Measurements from ENCODE around the gene ITPRID1.
"Not testable (repeated sequence)": the region's sequence is repeated elsewhere in the genome, so short reads cannot be mapped to it uniquely, and the experiment has no call there.

Gene ITPRID1

DNA sequence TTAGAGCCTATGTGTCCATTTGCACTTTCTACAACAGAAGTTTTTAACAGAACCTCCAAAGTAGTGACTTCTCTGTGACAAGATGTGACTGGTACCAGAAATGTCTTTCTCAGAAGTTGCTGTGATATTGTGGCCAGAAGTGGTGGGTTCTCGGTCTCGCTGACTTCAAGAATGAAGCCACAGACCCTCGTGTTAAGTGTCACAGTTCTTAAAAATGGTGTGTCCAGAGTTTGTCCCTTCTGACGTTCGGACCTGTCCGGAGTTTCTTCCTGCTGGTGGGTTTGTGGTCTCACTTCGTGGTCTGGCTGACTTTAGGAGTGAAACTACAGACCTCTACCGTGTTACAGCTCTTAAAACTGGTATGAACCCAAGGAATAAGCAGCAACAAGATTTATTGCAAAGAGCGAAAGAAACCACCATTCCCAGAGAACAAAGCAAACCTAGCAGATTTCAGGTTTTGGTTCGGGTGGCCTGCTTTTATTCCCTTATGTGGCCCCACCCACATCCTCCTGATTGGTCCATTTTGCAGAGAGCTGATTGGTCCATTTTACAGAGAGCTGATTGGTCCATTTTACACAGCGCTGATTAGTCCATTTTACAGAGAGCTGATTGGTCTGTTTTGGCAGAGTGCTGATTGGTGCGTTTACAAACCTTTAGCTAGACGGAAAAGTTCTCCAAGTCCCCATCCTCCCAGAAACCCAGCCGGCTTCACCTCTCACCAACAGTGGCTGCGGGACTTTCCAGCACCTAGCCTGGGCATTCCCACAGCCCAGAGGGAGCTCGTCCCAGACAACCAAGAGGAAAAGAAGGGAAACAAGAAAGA is 3.0 kb downstream of the ITPRID1 start:
- no peak for DNase-seq (ENCODE audit: low spot score)

DNA sequence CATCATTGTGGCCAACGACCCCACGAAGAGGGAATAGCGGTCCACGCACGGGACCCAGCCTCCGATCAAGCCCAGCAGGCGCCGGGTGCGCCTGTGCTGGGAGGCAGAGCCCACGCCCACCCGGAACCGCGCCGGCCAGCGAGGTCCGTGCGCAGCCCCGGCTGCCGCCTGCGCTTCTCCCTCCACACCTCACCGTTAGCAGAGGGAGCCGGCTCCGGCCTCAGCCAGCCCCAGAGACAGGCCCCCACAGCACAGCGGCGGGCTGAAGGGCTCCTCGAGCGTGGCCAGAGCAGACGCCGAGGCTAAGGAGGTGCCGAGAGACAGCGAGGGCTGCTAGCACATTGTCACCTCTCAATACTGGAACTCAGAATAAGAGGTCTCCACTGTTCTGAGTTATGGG is 3.6 kb downstream of the ITPRID1 start:
- no peak for DNase-seq (ENCODE audit: low spot score)

GRCh38 chr7:31518766-31519165 is 4.9 kb downstream of the ITPRID1 start:
- DNase-seq (ENCODE audit: low spot score) = no peak

DNA sequence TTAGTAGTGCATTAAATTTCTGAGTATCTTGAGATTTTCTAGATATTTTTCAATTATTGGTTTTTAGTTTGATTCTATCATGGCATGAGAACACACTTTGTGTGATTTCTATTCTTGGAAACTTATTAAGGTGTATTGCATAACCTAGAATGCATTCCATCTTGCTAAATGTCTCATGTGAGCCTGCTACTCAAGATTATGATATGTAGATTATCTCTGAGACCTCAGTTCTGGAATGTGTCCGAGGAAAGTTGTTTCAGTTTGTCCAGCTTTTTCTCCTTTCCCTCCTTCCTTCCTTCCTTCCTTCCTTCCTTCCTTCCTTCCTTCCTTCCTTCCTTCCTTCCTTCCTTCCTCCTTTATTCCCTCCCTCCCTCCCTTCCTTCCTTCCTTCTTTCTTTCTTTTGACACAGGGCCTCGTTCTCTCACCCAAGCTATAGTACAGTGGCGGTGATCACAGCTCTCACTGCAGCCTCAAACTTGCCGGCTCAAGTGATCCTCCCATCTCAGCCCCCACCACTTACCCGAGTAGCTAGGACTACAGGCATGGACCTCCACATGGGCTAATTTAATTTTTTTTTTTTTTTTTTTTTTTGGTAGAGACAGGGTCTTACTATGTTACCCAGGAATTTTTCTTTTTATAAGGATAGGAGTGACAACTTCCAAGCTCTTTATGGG is 7.6 kb downstream of the ITPRID1 start:
- DNase-seq (ENCODE audit: low spot score) = no peak

DNA sequence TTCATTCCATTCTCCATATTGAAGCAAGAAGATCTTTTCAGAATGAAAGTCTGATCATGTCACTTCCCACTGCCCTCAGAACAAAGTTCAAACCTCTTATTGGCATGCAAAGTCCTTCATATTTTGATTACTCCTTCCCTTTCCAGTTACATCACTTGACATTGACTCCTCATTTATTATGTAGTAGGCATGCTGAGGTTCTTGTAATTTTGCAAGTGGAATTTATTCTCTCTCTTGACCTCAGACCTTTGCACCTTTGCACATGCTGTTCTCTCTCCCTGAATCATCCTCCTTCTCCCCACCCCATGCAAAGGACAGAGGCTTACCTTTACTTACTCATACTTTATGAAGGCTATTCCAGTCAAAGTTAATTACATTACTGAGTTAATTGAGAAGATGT is 13.0 kb downstream of the ITPRID1 start:
- DNase-seq (ENCODE audit: low spot score) = no peak

DNA sequence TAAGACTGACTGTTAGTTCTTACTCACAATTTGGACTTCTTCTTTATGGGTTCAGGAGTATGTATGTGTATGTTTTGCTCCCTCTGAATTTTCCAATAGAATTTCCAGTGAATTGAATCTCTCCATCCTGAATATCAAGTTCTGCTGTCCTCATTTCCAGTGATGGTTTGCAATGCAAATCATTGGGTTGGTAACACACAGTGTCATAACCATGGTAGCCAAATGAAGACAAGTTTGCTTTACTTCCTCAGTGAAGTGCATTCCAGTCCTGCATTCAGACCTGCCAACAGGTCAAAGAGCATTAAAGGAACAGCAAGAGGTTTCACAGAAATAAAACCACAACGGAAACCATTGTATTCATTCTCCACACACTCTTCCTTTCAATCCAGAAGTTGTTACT is 15.2 kb downstream of the ITPRID1 start:
- DNase-seq (ENCODE audit: low spot score) = no peak

DNA sequence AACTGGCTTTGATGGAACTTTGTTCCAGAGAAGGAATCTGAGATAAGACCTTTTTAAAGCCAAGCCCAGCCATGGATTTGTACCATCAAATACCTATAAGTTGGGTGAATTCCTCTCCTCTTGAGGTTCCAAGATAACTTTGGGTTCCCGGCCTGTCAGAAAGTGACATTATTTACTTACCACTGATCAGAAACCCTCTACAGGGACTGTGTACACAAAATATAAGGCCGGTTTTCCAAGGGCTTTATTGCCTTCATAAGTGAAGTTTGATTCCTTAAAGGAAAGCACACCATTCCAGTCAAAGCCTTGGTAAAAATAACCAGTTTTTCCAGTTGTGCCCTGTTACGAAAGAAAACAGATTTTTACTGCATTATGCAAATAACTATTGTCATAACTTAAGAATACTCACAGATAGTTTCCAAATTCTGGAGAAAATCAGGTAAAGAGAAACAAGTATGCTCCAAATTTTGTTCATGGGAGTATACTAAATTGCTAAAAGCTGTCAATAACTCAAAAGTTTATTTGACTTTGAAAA is 26.8 kb downstream of the ITPRID1 start:
- DNase-seq (ENCODE audit: low spot score) = not testable (repeated sequence)

- no peak for DNase-seq (ENCODE audit: low spot score)
Measured at GRCh38 chr7:31545549-31545948, 31.7 kb downstream of the ITPRID1 start.

DNA sequence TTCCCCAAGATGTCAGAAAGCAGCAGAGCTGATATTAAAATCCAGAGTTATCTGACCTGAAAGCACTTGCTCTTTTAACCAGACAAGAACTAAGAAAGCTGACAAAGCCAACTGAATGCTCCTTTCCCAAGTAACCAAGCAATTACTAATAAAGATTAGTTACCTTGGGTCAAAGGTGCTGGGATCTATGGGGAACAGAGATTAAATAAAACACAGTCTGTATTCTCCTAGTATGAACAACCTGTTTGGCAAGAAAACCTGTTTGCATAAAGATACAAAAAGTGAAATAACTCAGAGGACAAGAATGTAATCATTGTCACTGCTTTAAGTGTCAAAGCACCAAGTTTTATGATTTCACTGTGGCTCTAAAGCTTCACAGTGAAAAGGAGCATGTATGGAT is 35.7 kb downstream of the ITPRID1 start:
- DNase-seq (ENCODE audit: low spot score) = no peak

DNA sequence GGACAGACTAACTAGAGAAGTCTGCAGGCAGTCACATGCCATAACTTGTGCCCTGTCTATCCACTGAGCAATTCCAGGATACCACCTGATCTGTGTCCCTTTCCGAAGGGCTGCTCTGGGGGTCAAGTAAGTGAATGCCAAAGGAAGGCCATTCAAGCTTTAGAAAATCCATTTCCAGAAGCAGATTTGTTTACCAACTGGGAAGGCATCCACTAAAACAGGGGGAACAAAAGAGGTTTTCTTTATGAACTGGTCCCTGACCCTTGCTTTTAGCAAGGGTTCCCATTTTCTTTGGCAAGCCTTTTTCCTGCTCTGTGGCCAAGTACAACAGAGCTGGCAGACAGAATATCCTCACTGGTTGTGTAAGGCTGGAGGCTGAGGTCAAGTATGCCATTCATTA is 36.5 kb downstream of the ITPRID1 start:
- no peak for DNase-seq (ENCODE audit: low spot score)

DNA sequence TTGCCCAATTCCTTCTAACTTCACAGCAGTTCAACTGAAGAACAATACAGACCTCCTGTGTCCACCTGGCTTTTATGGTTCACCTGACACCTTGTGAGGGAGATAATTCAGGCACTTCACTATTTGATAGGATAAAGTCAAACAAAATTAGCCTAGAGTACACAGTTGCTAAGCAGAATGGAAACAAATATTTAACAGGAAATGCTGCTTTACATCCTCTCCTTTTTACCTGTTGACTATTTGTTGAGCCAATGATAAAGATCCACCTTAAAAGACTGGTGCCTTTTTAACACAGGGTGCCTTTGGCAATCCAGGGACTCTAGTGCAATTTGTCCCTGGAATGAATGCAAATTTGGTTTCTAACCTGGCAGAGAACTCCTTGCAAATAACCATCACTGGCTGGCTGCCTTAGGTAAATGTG is 39.8 kb downstream of the ITPRID1 start:
- DNase-seq (ENCODE audit: low spot score) = no peak

GRCh38 chr7:31562002-31562401 is 48.1 kb downstream of the ITPRID1 start:
- no peak for DNase-seq (ENCODE audit: low spot score)

GRCh38 chr7:31563522-31563921 is 49.6 kb downstream of the ITPRID1 start:
- DNase-seq (ENCODE audit: low spot score) = no peak

DNA sequence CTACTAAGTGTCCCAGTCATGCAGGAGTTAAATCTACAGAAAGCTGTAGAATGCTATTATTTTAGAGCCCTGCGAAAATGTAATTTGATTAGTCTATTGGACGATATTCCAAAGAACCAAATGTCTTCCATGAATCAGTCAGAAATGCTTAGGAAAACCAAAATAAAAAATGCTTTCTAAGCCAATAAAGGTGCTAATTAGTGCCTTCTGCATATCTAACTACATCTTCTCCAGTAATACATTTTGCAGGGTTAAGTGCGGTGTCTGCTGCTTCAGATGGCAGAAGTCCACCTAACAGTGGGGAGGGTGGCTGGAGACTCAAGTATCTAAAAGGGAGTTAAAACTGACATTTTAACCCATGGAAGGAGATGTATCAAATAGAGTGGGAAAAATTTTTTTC is 50.1 kb downstream of the ITPRID1 start:
- DNase-seq (ENCODE audit: low spot score) = no peak

GRCh38 chr7:31564661-31565060 is 50.8 kb downstream of the ITPRID1 start:
- DNase-seq (ENCODE audit: low spot score) = no peak

DNA sequence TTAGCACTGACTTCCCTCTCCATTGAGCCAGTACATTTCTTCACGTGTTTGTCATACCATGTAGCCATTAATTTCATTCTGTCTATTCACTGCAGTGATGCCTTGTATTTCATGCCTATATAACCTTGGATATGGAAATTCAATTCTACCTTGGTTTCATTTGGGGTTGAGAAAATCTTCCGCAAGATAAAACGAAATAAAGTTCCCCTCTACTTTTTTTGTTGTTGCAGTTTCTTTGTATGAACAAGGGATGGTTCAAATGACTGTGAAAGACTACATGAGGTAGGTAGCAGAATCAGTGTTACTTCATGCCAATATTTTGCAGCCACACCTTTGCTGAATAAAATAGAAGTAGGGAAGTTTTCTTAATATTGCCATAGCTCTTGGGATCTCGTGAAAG is 55.6 kb downstream of the ITPRID1 start:
- no peak for DNase-seq (ENCODE audit: low spot score)

DNA sequence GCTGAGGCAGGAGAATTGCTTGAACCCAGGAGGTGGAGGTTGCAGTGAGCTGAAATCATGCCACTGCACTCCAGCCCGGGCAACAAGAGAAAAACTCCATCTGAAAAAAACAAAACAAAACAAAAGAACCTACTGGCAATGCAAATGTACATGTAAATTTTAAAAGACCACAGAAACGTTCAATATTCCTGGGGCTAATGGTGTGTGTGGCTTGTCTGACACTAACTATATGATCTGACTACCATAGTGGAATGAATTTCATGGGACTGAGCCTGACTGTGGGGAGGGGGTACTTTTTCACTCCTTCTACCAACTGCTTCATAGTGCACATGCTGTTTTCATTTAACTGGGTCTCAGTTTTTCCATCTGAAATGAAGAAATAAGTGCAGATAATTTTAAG is 69.6 kb downstream of the ITPRID1 start:
- no peak for DNase-seq (ENCODE audit: low spot score)

- DNase-seq (ENCODE audit: low spot score) = no peak
Measured at GRCh38 chr7:31583942-31584341, 70.1 kb downstream of the ITPRID1 start.

DNA sequence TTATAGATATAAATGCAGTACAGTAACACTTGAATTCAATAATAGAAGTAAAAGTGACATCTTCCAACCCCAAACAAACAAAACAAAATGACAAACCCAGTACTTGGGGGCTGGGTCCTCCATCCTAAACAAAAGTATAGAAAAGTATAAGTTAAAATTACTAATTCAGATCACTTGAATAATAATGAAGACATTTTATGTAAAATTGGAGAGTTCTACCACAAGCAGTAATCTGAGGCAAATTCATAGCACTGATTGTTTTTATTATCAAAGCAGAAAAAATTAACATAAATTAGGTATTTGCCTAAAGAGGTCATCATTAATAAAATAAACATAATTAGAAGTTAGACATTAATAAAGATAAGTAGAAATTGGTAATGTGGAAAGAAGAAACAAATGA is 81.5 kb downstream of the ITPRID1 start:
- DNase-seq (ENCODE audit: low spot score) = no peak

- DNase-seq (ENCODE audit: low spot score) = no peak
Measured at GRCh38 chr7:31602041-31602625, 88.2 kb downstream of the ITPRID1 start.

DNA sequence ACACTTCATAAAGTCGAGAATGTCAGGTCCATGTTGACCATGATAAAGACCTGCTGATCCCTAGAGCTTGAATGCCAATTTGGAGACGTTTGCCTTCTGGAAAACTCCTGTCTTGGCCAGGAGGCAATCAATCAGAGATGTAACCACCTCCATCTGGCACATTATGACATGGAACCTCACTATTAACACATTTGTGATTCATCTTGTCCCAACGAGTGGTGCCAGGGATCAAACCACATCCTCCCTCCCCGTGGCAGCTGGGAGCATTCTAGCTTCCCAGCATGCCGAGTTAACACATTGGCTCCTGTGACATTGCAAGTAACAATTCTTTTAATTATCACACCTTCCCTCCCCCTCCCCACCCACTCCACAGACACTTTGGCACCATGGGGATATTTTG is 89.2 kb downstream of the ITPRID1 start:
- DNase-seq (ENCODE audit: low spot score) = no peak

DNA sequence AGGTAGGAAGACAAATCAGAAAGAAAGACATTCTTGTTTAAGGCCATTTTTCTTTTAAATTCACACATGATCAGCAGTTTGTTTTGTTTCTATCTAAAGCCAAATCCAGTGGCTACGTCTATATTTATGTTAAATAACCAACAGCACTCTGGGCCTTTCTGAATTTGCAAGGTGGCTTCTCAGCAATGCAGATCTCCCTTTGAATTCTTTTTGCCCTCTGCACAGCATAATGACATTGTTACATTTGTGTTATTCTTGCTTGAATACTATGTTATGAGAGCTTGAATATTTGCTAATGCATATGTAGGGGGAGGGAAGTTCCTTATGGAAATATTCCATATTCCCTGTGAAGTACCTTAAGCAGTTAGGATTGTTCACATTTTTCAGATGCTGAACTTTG is 99.7 kb downstream of the ITPRID1 start:
- DNase-seq (ENCODE audit: low spot score) = no peak

- DNase-seq (ENCODE audit: low spot score) = no peak
Measured at GRCh38 chr7:31633467-31633866, 119.6 kb downstream of the ITPRID1 start.
